ENCODE results near the gene CDH24. TPM values are rescaled to one million over a fixed set of nuclear protein-coding genes. Genes with fewer than 3 reads are reported as not detected.

CDH24 gene
- total and polyA plus RNA-seq, 2 of the 4 experiments (the other 2 are of a cell fraction): 3.9 to 24.4 TPM

DNA sequence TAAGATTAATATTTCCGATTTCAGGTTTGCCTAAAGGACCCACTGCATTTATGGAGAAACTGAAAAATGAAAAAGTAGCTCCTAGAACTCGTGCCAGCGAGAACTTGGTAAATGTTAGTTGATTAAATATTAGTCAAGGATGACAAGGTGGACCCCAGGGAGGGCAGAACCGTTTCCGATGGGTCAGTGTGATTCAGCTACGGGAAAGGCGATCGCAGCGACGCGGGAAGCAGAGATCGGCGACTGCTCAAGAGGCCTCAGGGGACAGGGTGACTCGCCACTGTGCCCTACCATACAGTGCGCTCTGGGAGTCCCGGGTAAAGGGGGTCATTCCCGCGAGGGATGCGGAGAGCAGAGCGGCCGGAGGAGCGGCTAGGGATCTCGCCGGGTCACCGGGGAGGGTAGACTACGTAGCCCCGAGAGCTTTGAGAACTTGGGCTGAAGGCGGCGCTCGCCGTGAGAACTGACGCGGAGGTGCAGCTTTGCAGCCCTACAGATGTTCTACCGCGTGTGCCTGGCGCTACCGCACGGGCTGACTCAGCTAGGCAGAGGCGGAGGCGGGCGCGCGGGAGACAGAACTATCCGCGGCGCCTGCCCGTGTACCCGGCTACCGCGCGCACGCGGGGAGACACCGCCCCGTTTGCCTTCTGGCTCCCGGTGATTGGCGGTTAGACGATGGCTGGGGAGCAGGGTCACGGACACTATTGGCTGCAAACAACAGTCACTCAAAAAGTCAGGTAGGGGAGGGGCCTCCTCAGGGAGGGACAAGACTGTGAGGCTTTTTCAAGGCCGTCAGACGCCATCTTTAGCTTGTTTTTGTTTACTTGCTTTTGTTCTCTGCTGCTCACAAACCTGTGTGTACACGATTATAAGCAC is 50.5 kb downstream of the CDH24 start:
- Histone ChIP-seq H3K27ac (ENCODE audit: insufficient read depth, low read length) (peak overlapping the region; percentile 82), H3K18ac (ENCODE audit: low read depth, low read length) (peak overlapping the region; percentile 92), H4K20me1 (ENCODE audit: insufficient read depth, low read length) (no peaks in the 10 kb centered on the region), H3K36me3 (ENCODE audit: control insufficient read depth, insufficient read depth, low read length) (no peaks in the 10 kb centered on the region), H3K56ac (ENCODE audit: extremely low read depth, insufficient read depth, low read length) (peak overlapping the region; percentile 88), H4K91ac (ENCODE audit: insufficient read depth, low read depth, low read length) (peak overlapping the region; percentile 98), H3K9ac (ENCODE audit: low read depth, low read length) (peak overlapping the region; percentile 74), H2AK9ac (replicated peaks; ENCODE audit: low read depth, low read length, poor library complexity) (peak overlapping the region; percentile 95), H3K79me1 (ENCODE audit: low read depth in 1 of 2, low read length in 2 of 2) (peaks cover 0 to 12% of the 10 kb centered on the region in 2 experiments; a peak in 3 of 4 replicates), H4K5ac (ENCODE audit: low read depth, low read length) (peak overlapping the region; percentile 91), H2BK120ac (ENCODE audit: low read depth, low read length) (peak overlapping the region; percentile 94), H3K9me3 (ENCODE audit: control insufficient read depth, insufficient read depth, low read length) (no peaks in the 10 kb centered on the region), H3K27me3 (ENCODE audit: control insufficient read depth, insufficient read depth, low read length) (no peaks in the 10 kb centered on the region), H2AK5ac (ENCODE audit: low read depth, low read length) (peak overlapping the region; percentile 73), H3K4me1 (ENCODE audit: control insufficient read depth, insufficient read depth, low read length) (peaks cover 2% of the 10 kb centered on the region; the same call in 1 of the 2 replicates), H3K4me3 (ENCODE audit: insufficient read depth, low read depth, low read length) (peak overlapping the region; percentile 58), H2BK20ac (ENCODE audit: low read depth, low read length) (peak overlapping the region; percentile 86), H3K23ac (ENCODE audit: low read depth, low read length) (peak overlapping the region; percentile 97), H2AFZ (replicated peaks; ENCODE audit: low read length, poor library complexity) (peak overlapping the region; percentile 93), H2BK5ac (ENCODE audit: low read depth, low read length, poor library complexity, severe bottlenecking) (peak overlapping the region; percentile 85), H4K8ac (ENCODE audit: low read depth in 2 of 2, low read length in 2 of 2) (peak overlapping the region; percentile 81 to 100), H2BK15ac (ENCODE audit: low read depth, low read length) (peak overlapping the region; percentile 41; the same call in 2 of the 3 replicates), H3K4me2 (ENCODE audit: low read depth, low read length) (peak overlapping the region; percentile 92), H3K14ac (replicated peaks; ENCODE audit: low read depth, low read length) (peak overlapping the region; percentile 99), H3K9me1 (ENCODE audit: insufficient read depth, low read length) (peaks cover 3% of the 10 kb centered on the region; the same call in 1 of the 2 replicates), H3K4ac (ENCODE audit: low read depth, low read length) (peak overlapping the region; percentile 99)
- in situ Hi-C loops (cut with MboI; ENCODE audit: low sequenced_read_pairs): no loop called here
- ATAC-seq (ENCODE audit: low read depth): peak; percentile 97
- dilution Hi-C loops (cut with HindIII; ENCODE audit: low sequenced_read_pairs, unreplicated experiment): no loop called here
- DNase-seq: peak; percentile 97
- no TSS peak for BruUV-seq (replicated peaks)
- ChIA-PET POLR2A (ENCODE audit: unreplicated experiment) (interaction anchor here (1.0 to 1.5 kb wide), 4 partner anchors 11 to 33 kb away, joined by 4 to 13 read pairs (median 6); no protein-coding TSS in a partner anchor), CTCF (interaction anchor here (0.7 to 3.2 kb wide), 6 partner anchors 10 to 62 kb away, joined by 3 to 20 read pairs (median 6); partner anchors contain the start of gene CDH24)
- 1% methylated on average over 53 of the region's 62 CpGs; no CpG with 5 or more reads in 1 of the 2 experiments for WGBS, 2 experiments (ENCODE audit: extremely low coverage in 2 of 2, insufficient read length in 1 of 2)
- intact Hi-C loops (cut with micrococcal nuclease): loop anchor here (2.0 kb wide), 1 partner anchor 28 kb away; the partner anchor contains the start of gene PSMB5
- TF ChIP-seq SMC3 (IDR thresholded peaks at IDR 0.05; ENCODE audit: low read depth, low read length): no peak
- TF ChIP-seq RFX5 (IDR thresholded peaks at IDR 0.05; ENCODE audit: low read depth, low read length): no peak
- TF ChIP-seq CHD1 (IDR thresholded peaks at IDR 0.05; ENCODE audit: low read depth, low read length): no peak
- TF ChIP-seq CEBPB (IDR thresholded peaks at IDR 0.05; ENCODE audit: low read depth, low read length): no peak
- TF ChIP-seq MAFK (IDR thresholded peaks at IDR 0.05; ENCODE audit: low read depth, low read length): peak; percentile 56
- TF ChIP-seq USF2 (IDR thresholded peaks at IDR 0.05; ENCODE audit: low read depth, low read length): peak; percentile 17; the same call in 1 of the 2 replicates
- TF ChIP-seq, protein P1, sequence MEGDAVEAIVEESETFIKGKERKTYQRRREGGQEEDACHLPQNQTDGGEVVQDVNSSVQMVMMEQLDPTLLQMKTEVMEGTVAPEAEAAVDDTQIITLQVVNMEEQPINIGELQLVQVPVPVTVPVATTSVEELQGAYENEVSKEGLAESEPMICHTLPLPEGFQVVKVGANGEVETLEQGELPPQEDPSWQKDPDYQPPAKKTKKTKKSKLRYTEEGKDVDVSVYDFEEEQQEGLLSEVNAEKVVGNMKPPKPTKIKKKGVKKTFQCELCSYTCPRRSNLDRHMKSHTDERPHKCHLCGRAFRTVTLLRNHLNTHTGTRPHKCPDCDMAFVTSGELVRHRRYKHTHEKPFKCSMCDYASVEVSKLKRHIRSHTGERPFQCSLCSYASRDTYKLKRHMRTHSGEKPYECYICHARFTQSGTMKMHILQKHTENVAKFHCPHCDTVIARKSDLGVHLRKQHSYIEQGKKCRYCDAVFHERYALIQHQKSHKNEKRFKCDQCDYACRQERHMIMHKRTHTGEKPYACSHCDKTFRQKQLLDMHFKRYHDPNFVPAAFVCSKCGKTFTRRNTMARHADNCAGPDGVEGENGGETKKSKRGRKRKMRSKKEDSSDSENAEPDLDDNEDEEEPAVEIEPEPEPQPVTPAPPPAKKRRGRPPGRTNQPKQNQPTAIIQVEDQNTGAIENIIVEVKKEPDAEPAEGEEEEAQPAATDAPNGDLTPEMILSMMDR (conservative IDR thresholded peaks at IDR 0.05; ENCODE audit: low read depth, low read length): peak; percentile 32
- 0 out of 2 replicates have a peak, but pooled peaks have one; percentile 2 for TF ChIP-seq NFE2L2 (IDR thresholded peaks at IDR 0.05; ENCODE audit: low read depth, low read length)
- peak; percentile 81 for TF ChIP-seq BHLHE40 (IDR thresholded peaks at IDR 0.05; ENCODE audit: low read depth, low read length)
- TF ChIP-seq POLR2A (IDR thresholded peaks at IDR 0.05; ENCODE audit: low read depth, low read length): peak; percentile 70
- TF ChIP-seq, protein P2, sequence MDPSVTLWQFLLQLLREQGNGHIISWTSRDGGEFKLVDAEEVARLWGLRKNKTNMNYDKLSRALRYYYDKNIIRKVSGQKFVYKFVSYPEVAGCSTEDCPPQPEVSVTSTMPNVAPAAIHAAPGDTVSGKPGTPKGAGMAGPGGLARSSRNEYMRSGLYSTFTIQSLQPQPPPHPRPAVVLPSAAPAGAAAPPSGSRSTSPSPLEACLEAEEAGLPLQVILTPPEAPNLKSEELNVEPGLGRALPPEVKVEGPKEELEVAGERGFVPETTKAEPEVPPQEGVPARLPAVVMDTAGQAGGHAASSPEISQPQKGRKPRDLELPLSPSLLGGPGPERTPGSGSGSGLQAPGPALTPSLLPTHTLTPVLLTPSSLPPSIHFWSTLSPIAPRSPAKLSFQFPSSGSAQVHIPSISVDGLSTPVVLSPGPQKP (IDR thresholded peaks at IDR 0.05; ENCODE audit: borderline replicate concordance, low read depth, low read length): no peak
- TF ChIP-seq MAZ (IDR thresholded peaks at IDR 0.05; ENCODE audit: borderline replicate concordance, low read depth, low read length): peak; percentile 99
- peak; percentile 45; the same call in 1 of the 2 replicates for TF ChIP-seq FOS (IDR thresholded peaks at IDR 0.05; ENCODE audit: low read depth, low read length)

Measured in IMR-90 (cell line).